Raji (cell line): ENCODE data around the gene SEMA4B.

ENCODE experiments used
- POLR2A ChIP-seq: IDR thresholded peaks from 2 replicates; pipeline ENCODE4 v1.6.1; 2011; ENCODE audit warnings: low read depth, low read length, control low read depth; ENCODE audit not compliant: insufficient read depth

SEMA4B gene

DNA sequence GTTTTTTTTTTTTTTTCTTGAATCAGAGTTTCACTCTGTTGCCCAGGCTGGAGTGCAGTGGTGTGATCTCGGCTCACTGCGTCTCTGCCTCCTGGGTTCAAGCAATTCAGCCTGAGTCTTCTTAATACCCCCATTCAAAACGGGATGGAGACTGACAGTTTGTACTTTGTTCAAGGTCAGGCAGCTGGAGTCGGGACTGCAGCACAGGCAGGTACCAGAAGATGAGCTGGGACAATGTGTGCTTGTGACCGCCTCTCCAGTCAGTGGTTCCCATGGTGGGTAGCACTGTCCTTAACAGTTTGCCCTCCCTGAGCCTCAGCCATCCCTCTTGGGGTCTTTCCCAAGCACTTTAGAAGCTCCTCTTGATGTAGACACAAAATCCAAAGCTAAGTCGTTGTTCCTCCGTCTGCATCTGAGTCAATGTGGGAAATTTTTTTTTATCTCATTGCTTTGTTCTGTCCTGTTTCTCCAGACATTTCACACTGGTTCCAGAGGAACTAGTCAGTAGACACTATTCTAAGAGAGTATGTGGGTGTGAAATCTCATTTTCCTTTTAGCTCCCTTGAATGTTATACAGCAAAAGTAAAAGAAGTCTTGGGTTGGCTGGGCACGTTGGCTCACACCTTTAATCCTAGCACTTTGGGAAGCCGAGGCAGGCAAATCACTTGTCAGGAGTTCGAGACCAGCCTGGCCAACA lies 43.0 kb downstream of the SEMA4B start:
- TF ChIP-seq POLR2A: no peak

DNA sequence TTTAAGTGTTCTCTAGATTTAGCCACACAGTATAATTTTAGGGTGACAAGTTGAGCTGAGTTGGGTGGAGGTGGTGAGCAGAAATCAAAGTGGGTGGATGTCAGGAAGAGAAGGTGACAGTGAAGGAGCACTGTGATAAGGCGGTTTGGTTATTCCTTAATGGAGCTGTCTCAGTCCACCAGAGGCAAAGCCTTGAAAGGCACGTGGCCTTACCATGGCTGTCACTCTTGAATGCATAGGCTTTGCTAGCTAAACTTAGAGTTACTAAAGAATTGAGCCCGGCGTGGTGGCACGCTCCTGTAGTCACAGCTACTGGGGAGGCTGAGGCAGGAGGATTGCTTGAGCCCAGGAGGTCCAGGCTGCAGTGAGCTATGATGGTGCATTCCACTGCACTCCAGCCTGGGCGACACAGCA lies 47.7 kb downstream of the SEMA4B start:
- no peak for TF ChIP-seq POLR2A

GRCh38 chr15:90249203-90249863 lies 48.2 kb downstream of the SEMA4B start, which contains the start of gene TTLL13:
TTLL13 (plus strand) TSS chr15:90249556; CDS start chr15:90250631, 1,075 bp downstream.
- no peak for TF ChIP-seq POLR2A

GRCh38 chr15:90257776-90258175 lies 56.6 kb downstream of the SEMA4B start:
- no peak for TF ChIP-seq POLR2A

DNA sequence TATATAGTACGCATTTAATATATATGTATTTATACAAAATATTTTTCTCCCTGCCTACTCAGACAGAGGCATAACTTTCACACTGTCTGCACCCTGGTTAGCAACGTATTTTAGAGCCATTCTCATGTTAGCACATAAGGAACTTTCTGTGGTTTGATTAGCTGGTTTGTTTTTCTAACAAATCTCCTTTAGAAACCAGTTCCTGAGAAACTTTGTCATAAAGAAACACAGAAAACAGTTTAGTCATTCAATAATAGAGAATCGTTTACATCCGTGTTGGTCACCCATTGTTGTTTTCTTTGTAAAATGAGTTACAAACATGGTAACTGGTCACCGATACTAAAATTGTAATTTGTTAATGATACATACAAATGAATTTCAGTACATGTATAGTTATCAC lies 58.4 kb downstream of the SEMA4B start:
- no peak for TF ChIP-seq POLR2A

GRCh38 chr15:90261811-90262210 lies 60.7 kb downstream of the SEMA4B start:
- TF ChIP-seq POLR2A: no peak

GRCh38 chr15:90262426-90262825 lies 61.3 kb downstream of the SEMA4B start:
- no peak for TF ChIP-seq POLR2A

- TF ChIP-seq POLR2A: no peak
Observed at GRCh38 chr15:90264671-90265070, 63.5 kb downstream of the SEMA4B start.

DNA sequence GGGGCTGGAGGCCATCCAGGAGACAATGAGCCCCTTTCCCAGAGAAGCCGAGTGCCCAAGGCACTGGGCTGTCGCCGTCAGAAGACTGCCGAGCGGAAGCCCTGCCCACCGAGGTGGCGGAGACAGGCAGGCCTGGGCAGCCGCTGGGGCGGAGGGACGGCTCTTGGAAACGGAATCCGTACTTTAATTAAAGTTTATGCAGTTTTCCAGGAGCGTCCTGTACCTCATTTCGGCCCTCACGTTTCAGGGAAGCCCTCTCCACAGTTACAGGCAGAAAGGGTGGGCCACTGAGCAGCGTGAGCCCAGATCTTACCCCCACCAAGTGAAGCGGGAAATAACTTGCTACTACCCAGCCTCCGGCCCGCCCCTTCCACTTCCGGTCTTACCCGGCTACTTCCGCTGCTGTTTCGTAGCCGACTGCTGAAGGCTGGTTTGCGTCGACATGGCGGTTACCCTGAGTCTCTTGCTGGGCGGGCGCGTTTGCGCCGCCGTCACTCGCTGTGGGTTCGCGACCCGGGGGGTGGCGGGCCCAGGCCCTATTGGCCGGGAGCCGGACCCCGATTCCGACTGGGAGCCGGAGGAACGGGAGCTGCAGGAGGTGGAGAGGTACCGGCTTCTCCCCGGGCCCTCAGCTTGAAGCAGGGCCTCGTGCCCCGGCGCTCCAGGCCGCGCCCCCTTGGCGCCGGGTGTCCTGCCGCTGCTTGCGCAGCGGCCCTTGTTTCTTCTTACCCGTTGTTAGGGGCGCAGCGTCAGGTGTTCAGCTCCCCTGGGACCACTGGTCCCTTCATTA lies 64.3 kb downstream of the SEMA4B start, which contains the start of gene NGRN:
Gene NGRN (plus strand): TSS at position 402 of the 790 bp plus-strand sequence. CDS start 41 bp downstream, at position 443.
- TF ChIP-seq POLR2A: peak; percentile 98

DNA sequence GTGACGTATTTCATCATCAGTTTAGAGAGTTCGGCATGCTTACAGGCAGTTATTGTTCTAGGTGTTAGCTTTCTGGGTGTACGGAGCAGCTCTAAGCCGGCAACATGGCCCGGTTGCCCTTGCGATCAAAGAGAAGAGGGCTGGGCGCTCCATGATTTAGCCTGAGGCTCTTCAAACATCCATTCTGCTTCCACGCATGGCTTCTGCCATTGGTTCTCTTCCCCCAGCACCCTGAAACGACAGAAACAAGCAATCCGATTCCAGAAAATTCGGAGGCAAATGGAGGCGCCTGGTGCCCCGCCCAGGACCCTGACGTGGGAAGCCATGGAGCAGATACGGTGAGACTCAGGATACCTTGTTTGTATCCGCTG lies 64.9 kb downstream of the SEMA4B start:
- TF ChIP-seq POLR2A: no peak

DNA sequence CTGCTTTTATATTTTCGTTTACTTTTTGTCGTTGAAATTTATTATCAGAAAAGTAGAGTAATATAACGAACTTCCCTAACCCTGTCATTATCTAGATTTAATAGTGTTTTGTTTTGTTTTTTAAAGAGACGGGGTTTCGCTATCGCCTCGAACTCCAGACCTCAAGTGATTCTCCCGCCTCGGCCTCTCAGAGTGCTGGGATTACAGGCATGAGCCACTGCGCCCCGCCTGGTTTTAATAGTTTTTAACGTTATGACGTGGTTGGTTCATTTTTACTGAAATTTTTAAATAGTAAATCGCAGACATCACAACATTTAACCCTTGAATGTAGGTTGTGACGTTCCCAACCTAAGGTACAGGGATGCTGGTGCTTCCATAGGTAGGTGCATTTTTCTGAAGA lies 65.4 kb downstream of the SEMA4B start:
- no peak for TF ChIP-seq POLR2A

- no peak for TF ChIP-seq POLR2A
Observed at GRCh38 chr15:90268415-90268814, 67.3 kb downstream of the SEMA4B start.

GRCh38 chr15:90270502-90271150 lies 69.5 kb downstream of the SEMA4B start:
- TF ChIP-seq POLR2A: no peak

DNA sequence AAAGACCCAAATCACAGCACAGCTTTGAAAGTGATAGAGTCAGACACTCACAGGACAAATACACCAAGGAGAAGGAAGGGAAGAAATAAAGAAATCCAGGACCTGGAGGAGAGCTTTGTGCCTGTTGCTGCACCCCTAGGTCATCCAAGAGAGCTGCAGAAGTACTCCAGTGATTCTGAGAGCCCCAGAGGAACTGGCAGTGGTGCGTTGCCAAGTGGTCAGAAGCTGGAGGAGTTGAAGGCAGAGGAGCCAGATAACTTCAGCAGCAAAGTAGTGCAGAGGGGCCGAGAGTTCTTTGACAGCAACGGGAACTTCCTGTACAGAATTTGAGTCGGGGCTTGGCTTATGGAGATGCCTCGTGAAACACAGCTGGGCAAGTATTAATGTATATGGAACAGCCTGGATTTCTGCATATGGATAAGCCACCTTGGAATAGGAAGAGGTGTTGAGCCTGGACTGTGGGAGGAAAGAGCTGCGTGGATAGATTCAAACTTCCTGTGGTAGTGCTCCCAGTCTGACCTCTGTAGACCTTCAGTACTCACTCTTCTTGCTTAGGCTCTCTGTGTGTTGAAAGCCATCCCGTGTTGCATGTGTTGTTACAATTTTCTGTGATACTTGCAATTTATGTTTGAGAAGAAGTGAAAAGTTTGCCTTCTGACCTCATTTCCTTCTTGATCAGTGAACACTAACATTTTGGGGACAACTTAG lies 70.5 kb downstream of the SEMA4B start:
- TF ChIP-seq POLR2A: no peak
